ENCODE measurements around the gene PHLDB3. TPM values are rescaled to one million over a fixed set of nuclear protein-coding genes. Genes with fewer than 3 reads are reported as not detected.

PHLDB3 gene
- total RNA-seq, 1 experiment from 2014 or later = 29.0 TPM

- Histone ChIP-seq H3K9ac (ENCODE audit: low read length) (no peak overlapping the region), H3K27ac (ENCODE audit: low read length) (no peak overlapping the region), H3K4me3 (ENCODE audit: low read length) (no peak overlapping the region), H3K9me2 (replicated peaks; ENCODE audit: low read length) (no peaks in the 10 kb centered on the region), H2AFZ (ENCODE audit: low read length) (no peak overlapping the region), H4K20me1 (ENCODE audit: low read length) (no peaks in the 10 kb centered on the region), H3K36me3 (ENCODE audit: low read depth, low read length) (no peaks in the 10 kb centered on the region), H3K4me1 (ENCODE audit: insufficient read depth, low read length) (peaks cover 20% of the 10 kb centered on the region), H3K79me2 (ENCODE audit: low read length) (no peaks in the 10 kb centered on the region), H3K27me3 (ENCODE audit: low read length) (no peaks in the 10 kb centered on the region), H3F3A (ENCODE audit: low read length, unreplicated experiment) (peaks cover 6% of the 10 kb centered on the region), H3K9me3 (ENCODE audit: low read length) (no peaks in the 10 kb centered on the region), H3K4me2 (ENCODE audit: low read length) (no peak overlapping the region)
- ATAC-seq (no peak), DNase-seq (no peak)
- BruUV-seq (replicated peaks) = no TSS peak
- POLR2A ChIA-PET (ENCODE audit: unreplicated experiment) = no interaction called here
- CTCF ChIA-PET = no interaction called here
- TF ChIP-seq EZH2 (IDR thresholded peaks at IDR 0.05; ENCODE audit: low read length, unreplicated experiment) (no peak), EZH2phosphoT487 (IDR thresholded peaks at IDR 0.05; ENCODE audit: borderline replicate concordance, low read length) (no peak), CTCF (conservative IDR thresholded peaks at IDR 0.05; ENCODE audit: low read depth, low read length) (no peak)
- intact Hi-C loops (cut with micrococcal nuclease) = no loop called here
Observed at GRCh38 chr19:43435775-43436174, 68.8 kb downstream of the PHLDB3 start.

GRCh38 chr19:43433689-43434088 lies 70.9 kb downstream of the PHLDB3 start:
- TF ChIP-seq EZH2 (IDR thresholded peaks at IDR 0.05; ENCODE audit: low read length, unreplicated experiment) = no peak
- TF ChIP-seq EZH2phosphoT487 (IDR thresholded peaks at IDR 0.05; ENCODE audit: borderline replicate concordance, low read length) = no peak
- no peak for TF ChIP-seq CTCF (conservative IDR thresholded peaks at IDR 0.05; ENCODE audit: low read depth, low read length)
- ChIA-PET CTCF (no interaction called here), POLR2A (ENCODE audit: unreplicated experiment) (no interaction called here)
- no peak for DNase-seq
- no peak overlapping the region for H3K27ac ChIP-seq (ENCODE audit: low read length)
- H3K9ac ChIP-seq (ENCODE audit: low read length) = no peak overlapping the region
- peaks cover 12% of the 10 kb centered on the region for H3K4me1 ChIP-seq (ENCODE audit: insufficient read depth, low read length)
- no peak overlapping the region for H3K4me2 ChIP-seq (ENCODE audit: low read length)
- H3K79me2 ChIP-seq (ENCODE audit: low read length) = no peaks in the 10 kb centered on the region
- H3K9me3 ChIP-seq (ENCODE audit: low read length) = no peaks in the 10 kb centered on the region
- H3K4me3 ChIP-seq (ENCODE audit: low read length) = no peak overlapping the region
- no peaks in the 10 kb centered on the region for H4K20me1 ChIP-seq (ENCODE audit: low read length)
- no peaks in the 10 kb centered on the region for H3K36me3 ChIP-seq (ENCODE audit: low read depth, low read length)
- peaks cover 4% of the 10 kb centered on the region for H3F3A ChIP-seq (ENCODE audit: low read length, unreplicated experiment)
- intact Hi-C loops (cut with micrococcal nuclease) = loop anchor here (1.0 kb wide), 1 partner anchor 86 kb away; no protein-coding TSS in a partner anchor
- BruUV-seq (replicated peaks) = no TSS peak
- no peak for ATAC-seq
- H2AFZ ChIP-seq (ENCODE audit: low read length) = no peak overlapping the region
- no peaks in the 10 kb centered on the region for H3K27me3 ChIP-seq (ENCODE audit: low read length)
- H3K9me2 ChIP-seq (replicated peaks; ENCODE audit: low read length) = no peaks in the 10 kb centered on the region

- TF ChIP-seq EZH2phosphoT487 (IDR thresholded peaks at IDR 0.05; ENCODE audit: borderline replicate concordance, low read length) = no peak
- no peak for TF ChIP-seq CTCF (conservative IDR thresholded peaks at IDR 0.05; ENCODE audit: low read depth, low read length)
- no peak for TF ChIP-seq EZH2 (IDR thresholded peaks at IDR 0.05; ENCODE audit: low read length, unreplicated experiment)
- intact Hi-C loops (cut with micrococcal nuclease) = loop anchor here (1.0 kb wide), 1 partner anchor 86 kb away; no protein-coding TSS in a partner anchor
- BruUV-seq (replicated peaks) = no TSS peak
- no peak overlapping the region for H2AFZ ChIP-seq (ENCODE audit: low read length)
- H3F3A ChIP-seq (ENCODE audit: low read length, unreplicated experiment) = peaks cover under 1% of the 10 kb centered on the region
- no peaks in the 10 kb centered on the region for H3K27me3 ChIP-seq (ENCODE audit: low read length)
- no peaks in the 10 kb centered on the region for H4K20me1 ChIP-seq (ENCODE audit: low read length)
- no peaks in the 10 kb centered on the region for H3K36me3 ChIP-seq (ENCODE audit: low read depth, low read length)
- no peak overlapping the region for H3K9ac ChIP-seq (ENCODE audit: low read length)
- no peaks in the 10 kb centered on the region for H3K79me2 ChIP-seq (ENCODE audit: low read length)
- H3K4me2 ChIP-seq (ENCODE audit: low read length) = no peak overlapping the region
- DNase-seq = no peak
- H3K9me3 ChIP-seq (ENCODE audit: low read length) = no peaks in the 10 kb centered on the region
- H3K9me2 ChIP-seq (replicated peaks; ENCODE audit: low read length) = no peaks in the 10 kb centered on the region
- CTCF ChIA-PET = interaction anchor here (0.6 to 1.5 kb wide), 3 partner anchors 14 to 86 kb away, joined by 3 to 9 read pairs (median 8); partner anchors contain the start of gene PHLDB3
- POLR2A ChIA-PET (ENCODE audit: unreplicated experiment) = no interaction called here
- H3K4me1 ChIP-seq (ENCODE audit: insufficient read depth, low read length) = peaks cover 8% of the 10 kb centered on the region
- no peak overlapping the region for H3K27ac ChIP-seq (ENCODE audit: low read length)
- ATAC-seq = no peak
- H3K4me3 ChIP-seq (ENCODE audit: low read length) = no peak overlapping the region
Observed at GRCh38 chr19:43433358-43433673, 71.2 kb downstream of the PHLDB3 start.

All from PC-3 (cell line).